IMR-90 (cell line): ENCODE measurements around the gene CHPF. TPM values are rescaled to one million over a fixed set of nuclear protein-coding genes. Genes with fewer than 3 reads are reported as not detected.

Experiments
- ATAC-seq: fragments of 200-7000 bp; cut with Tn5 transposase; 2 replicates; pipeline ENCODE4 v1.9.1; 2020; ENCODE audit warnings: low read depth, mild to moderate bottlenecking, moderate library complexity
- BruUV-seq: library from RNA; stranded (reverse); fragments of 400-500 nt; replicated peaks from 2 replicates; lab custom pipeline; 2021; lab: Mats Ljungman, UMichigan
- CTCF ChIA-PET: fragments of 300-600 bp; formaldehyde crosslinking; extraction: SDS; loops from one replicate; lab custom pipeline; 2021; ENCODE audit warnings: antibody characterized with exemption; lab: Yijun Ruan, JAX
- POLR2A ChIA-PET: fragments of 300-600 bp; sonication (Branson Sonifier 250); formaldehyde crosslinking; loops from one replicate; lab custom pipeline; 2022; ENCODE audit warnings: antibody characterized with exemption; ENCODE audit not compliant: unreplicated experiment; lab: Charles Lee
- DNase-seq: peaks from one replicate; pipeline ENCODE4 v3.0.0; 2013
- H2AFZ ChIP-seq: replicated peaks from 2 replicates; pipeline ENCODE3; 2013; ENCODE audit warnings: low read length, mild to moderate bottlenecking; ENCODE audit not compliant: poor library complexity
- H2AK5ac ChIP-seq: 2 replicates; pipeline ENCODE4 v1.6.1; 2013; ENCODE audit warnings: low read depth, low read length, inconsistent platforms
- H2AK9ac ChIP-seq: replicated peaks from 2 replicates; pipeline ENCODE3; 2013; ENCODE audit warnings: mild to moderate bottlenecking, low read depth, low read length, moderate library complexity; ENCODE audit not compliant: poor library complexity
- H2BK120ac ChIP-seq: 2 replicates; pipeline ENCODE4 v1.6.1; 2013; ENCODE audit warnings: low read depth, low read length, inconsistent platforms
- H2BK15ac ChIP-seq: 3 replicates; pipeline ENCODE4 v1.6.1; 2013; ENCODE audit warnings: low read depth, low read length, inconsistent platforms
- H2BK20ac ChIP-seq: 2 replicates; pipeline ENCODE4 v1.6.1; 2013; ENCODE audit warnings: low read depth, mild to moderate bottlenecking, inconsistent platforms, low read length, moderate library complexity
- H2BK5ac ChIP-seq: 2 replicates; pipeline ENCODE4 v1.6.1; 2013; ENCODE audit warnings: mild to moderate bottlenecking, low read depth, low read length, inconsistent platforms; ENCODE audit not compliant: poor library complexity, severe bottlenecking
- H3K14ac ChIP-seq: replicated peaks from 2 replicates; pipeline ENCODE4 v1.6.1; 2013; ENCODE audit warnings: low read depth, low read length, inconsistent platforms
- H3K18ac ChIP-seq: 2 replicates; pipeline ENCODE4 v1.6.1; 2013; ENCODE audit warnings: low read depth, low read length, control low read depth
- H3K23ac ChIP-seq: 2 replicates; pipeline ENCODE4 v1.6.1; 2013; ENCODE audit warnings: low read depth, low read length, inconsistent platforms
- H3K27ac ChIP-seq: 2 replicates; pipeline ENCODE4 v1.5.1; 2013; ENCODE audit warnings: mild to moderate bottlenecking, control low read depth, low read length; ENCODE audit not compliant: insufficient read depth
- H3K27me3 ChIP-seq: 2 replicates; pipeline ENCODE4 v1.6.1; 2013; ENCODE audit warnings: low read length; ENCODE audit not compliant: control insufficient read depth, insufficient read depth
- H3K36me3 ChIP-seq: 2 replicates; pipeline ENCODE4 v1.6.1; 2013; ENCODE audit warnings: low read length, mixed read lengths; ENCODE audit not compliant: control insufficient read depth, insufficient read depth
- H3K4ac ChIP-seq: 2 replicates; pipeline ENCODE4 v1.6.1; 2013; ENCODE audit warnings: low read depth, low read length, inconsistent platforms
- H3K4me1 ChIP-seq: 2 replicates; pipeline ENCODE4 v1.6.1; 2013; ENCODE audit warnings: low read length, mixed read lengths; ENCODE audit not compliant: control insufficient read depth, insufficient read depth
- H3K4me2 ChIP-seq: 2 replicates; pipeline ENCODE4 v1.6.1; 2013; ENCODE audit warnings: low read depth, mild to moderate bottlenecking, control low read depth, low read length, moderate library complexity
- H3K4me3 ChIP-seq: 2 replicates; pipeline ENCODE4 v1.5.1; 2013; ENCODE audit warnings: low read depth, mild to moderate bottlenecking, control low read depth, low read length, moderate library complexity; ENCODE audit not compliant: insufficient read depth
- H3K56ac ChIP-seq: 2 replicates; pipeline ENCODE4 v1.6.1; 2013; ENCODE audit warnings: low read length, inconsistent platforms; ENCODE audit not compliant: insufficient read depth; ENCODE audit errors: extremely low read depth
- H3K79me1 ChIP-seq, 2 experiments: 2 replicates each; pipeline ENCODE4 v1.6.1; 2013; ENCODE audit warnings: low read length in 2 of 2, inconsistent platforms in 1 of 2, low read depth in 1 of 2
- H3K9ac ChIP-seq: 2 replicates; pipeline ENCODE4 v1.6.1; 2013; ENCODE audit warnings: low read depth, low read length, control low read depth
- H3K9me1 ChIP-seq: 2 replicates; pipeline ENCODE4 v1.6.1; 2013; ENCODE audit warnings: low read length, inconsistent platforms; ENCODE audit not compliant: insufficient read depth
- H3K9me3 ChIP-seq: 2 replicates; pipeline ENCODE4 v1.6.1; 2013; ENCODE audit warnings: low read length; ENCODE audit not compliant: control insufficient read depth, insufficient read depth
- H4K20me1 ChIP-seq: 2 replicates; pipeline ENCODE4 v1.6.1; 2013; ENCODE audit warnings: low read length, inconsistent platforms; ENCODE audit not compliant: insufficient read depth
- H4K5ac ChIP-seq: 2 replicates; pipeline ENCODE4 v1.6.1; 2013; ENCODE audit warnings: mild to moderate bottlenecking, low read depth, low read length, control low read depth
- H4K8ac ChIP-seq, 2 experiments: 2 replicates each; pipeline ENCODE4 v1.6.1; 2013; ENCODE audit warnings: low read depth in 2 of 2, low read length in 2 of 2, control low read depth in 1 of 2, inconsistent platforms in 1 of 2
- H4K91ac ChIP-seq: 2 replicates; pipeline ENCODE4 v1.6.1; 2013; ENCODE audit warnings: low read depth, low read length, inconsistent platforms; ENCODE audit not compliant: insufficient read depth
- BHLHE40 ChIP-seq: fragments of 150-350 bp; IDR thresholded peaks from 2 replicates; pipeline ENCODE4 v1.6.1; 2016; ENCODE audit warnings: mild to moderate bottlenecking, low read depth, low read length
- ELK1 ChIP-seq: fragments of 150-350 bp; IDR thresholded peaks from 2 replicates; pipeline ENCODE4 v1.6.1; 2016; ENCODE audit warnings: low read depth, mild to moderate bottlenecking, low read length, moderate library complexity, borderline replicate concordance
- SMC3 ChIP-seq: fragments of 150-350 bp; IDR thresholded peaks from 2 replicates; pipeline ENCODE4 v1.6.1; 2016; ENCODE audit warnings: low read depth, mild to moderate bottlenecking, antibody characterized with exemption, low read length, moderate library complexity
- WGBS, 2 experiments: methylation state at CpG; one replicate each; pipeline versions ENCODE4 v1.1.5 to v1.1.7; 2013; ENCODE audit warnings: missing lambda C conversion rate in 2 of 2; ENCODE audit not compliant: insufficient read length in 1 of 2; ENCODE audit errors: extremely low coverage in 2 of 2; 5-methylcytosine and 5-hydroxymethylcytosine counted together
- dilution Hi-C: fragments of 300-500 bp; cut with HindIII; formaldehyde crosslinking; loops from one replicate; pipeline ENCODE4 v1.14.3; 2018; ENCODE audit warnings: low sequenced_read_pairs; ENCODE audit not compliant: unreplicated experiment
- in situ Hi-C: fragments of 300-500 bp; cut with MboI; formaldehyde crosslinking; loops from 3 replicates; pipeline ENCODE4 v1.14.3; 2019; ENCODE audit warnings: low sequenced_read_pairs, inconsistent platforms, mixed read lengths
- intact Hi-C: fragments of 100-400 bp; cut with micrococcal nuclease; formaldehyde crosslinking; loops from 2 replicates; pipeline ENCODE4 v1.10.0; 2022
- microRNA-seq, 2 experiments: library from miRNA; stranded (forward) in 1 of 2; unstranded in 1 of 2; fragments of 10-50 nt in 1 of 2; fragments of <30 nt in 1 of 2; gene quantifications in 1 of 2; microRNA quantifications in 1 of 2; one replicate each; pipeline versions ENCODE3 to v1.1.0; 2013 to 2020; ENCODE audit not compliant: insufficient read depth in 1 of 2, insufficient read length in 1 of 2, unreplicated experiment in 1 of 2
- polyA plus RNA-seq, 3 experiments: library from polyadenylated mRNA; depleted of rRNA; stranded (reverse); fragments of >200 nt; gene quantifications; 2 replicates each; pipeline ENCODE4 v1.2.3, GENCODE V29; 2012; ENCODE audit warnings: low replicate concordance in 1 of 3
- small RNA-seq, 5 experiments: library from RNA; depleted of rRNA; stranded (forward); fragments of <200 nt; gene quantifications; one replicate each; pipeline ENCODE3, GENCODE V24; 2012
- total RNA-seq: library from RNA; depleted of rRNA; stranded (reverse); fragments of >200 nt; gene quantifications from 2 replicates; pipeline ENCODE4 v1.2.3, GENCODE V29; 2012; rRNA removed

Gene CHPF
- total and polyA plus RNA-seq, 2 of the 4 experiments (the other 2 are of a cell fraction): 24.0 to 115 TPM

DNA sequence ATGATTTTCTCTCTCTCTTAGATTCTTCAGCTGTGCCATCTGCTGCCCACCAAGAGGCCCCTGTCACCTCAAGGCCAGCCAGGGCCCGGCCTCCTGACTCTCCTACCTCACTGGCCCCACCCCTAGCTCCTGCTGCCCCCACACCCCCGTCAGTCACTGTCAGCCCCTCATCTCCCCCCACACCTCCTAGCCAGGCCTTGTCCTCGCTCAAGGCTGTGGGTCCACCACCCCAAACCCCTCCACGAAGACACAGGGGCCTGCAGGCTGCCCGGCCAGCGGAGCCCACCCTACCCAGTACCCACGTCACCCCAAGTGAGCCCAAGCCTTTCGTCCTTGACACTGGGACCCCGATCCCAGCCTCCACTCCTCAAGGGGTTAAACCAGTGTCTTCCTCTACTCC, 54.3 kb downstream of the CHPF start:
- no peaks in the 10 kb centered on the region for H3K27me3 ChIP-seq
- H3K79me1 ChIP-seq: no peaks in the 10 kb centered on the region
- no peak overlapping the region for H2BK5ac ChIP-seq
- CTCF ChIA-PET: no interaction called here
- BruUV-seq: no TSS peak
- H2BK120ac ChIP-seq: no peak overlapping the region
- H3K23ac ChIP-seq: no peak overlapping the region
- TF ChIP-seq ELK1 (no peak), BHLHE40 (no peak), SMC3 (no peak)
- H2AK9ac ChIP-seq: no peak overlapping the region
- no peaks in the 10 kb centered on the region for H4K20me1 ChIP-seq
- H3K14ac ChIP-seq: no peak overlapping the region
- peaks cover 32% of the 10 kb centered on the region; the same call in 1 of the 2 replicates for H3K36me3 ChIP-seq
- no peak overlapping the region for H3K4ac ChIP-seq
- no peaks in the 10 kb centered on the region for H3K4me1 ChIP-seq
- H3K9me1 ChIP-seq: no peaks in the 10 kb centered on the region
- POLR2A ChIA-PET: no interaction called here
- in situ Hi-C loops: no loop called here
- dilution Hi-C loops: no loop called here
- no peak overlapping the region for H4K91ac ChIP-seq
- ATAC-seq (no peak), DNase-seq (no peak)
- intact Hi-C loops: no loop called here
- no peak overlapping the region for H2BK15ac ChIP-seq
- WGBS, 2 experiments: no CpG with 5 or more reads among the region's 9 CpGs
- no peak overlapping the region for H3K18ac ChIP-seq
- H4K8ac ChIP-seq: no peak overlapping the region
- no peak overlapping the region for H2BK20ac ChIP-seq
- no peak overlapping the region for H3K56ac ChIP-seq
- H3K9ac ChIP-seq: no peak overlapping the region
- H3K4me2 ChIP-seq: no peak overlapping the region
- no peak overlapping the region for H2AK5ac ChIP-seq
- no peak overlapping the region for H2AFZ ChIP-seq
- H3K4me3 ChIP-seq: no peak overlapping the region
- H4K5ac ChIP-seq: no peak overlapping the region
- no peaks in the 10 kb centered on the region for H3K9me3 ChIP-seq
- no peak overlapping the region for H3K27ac ChIP-seq

Small RNA genes lying within 50 kb of the gene (microRNA-seq; reads per million reads assigned to microRNA genes)
- gene MIR3132 (ENCODE audit: insufficient read depth in 1 of 2, insufficient read length in 1 of 2, unreplicated experiment in 1 of 2): 0.73 to 1.0 reads per million in 2 experiments
- gene RN7SKP213 (ENCODE audit: insufficient read depth, insufficient read length): not detected

Small RNA genes lying within 50 kb of the gene (small RNA-seq; reads per million reads assigned to genes)
- gene MIR3132: 0 reads per million in 5 experiments
- gene RN7SKP213: 0 reads per million in 5 experiments

Other genes with a start within 250 kb of the CHPF start
- 4.4 and 5.2 TPM in 2 replicates for gene PTPRN, start 234.4 kb downstream of the CHPF start, total RNA-seq
- gene PTPRN, start 234.4 kb downstream of the CHPF start, polyA plus RNA-seq (2012; rRNA removed): 21.4 and 22.0 TPM in 2 replicates
- gene RESP18, start 211.1 kb downstream of the CHPF start, total RNA-seq: not detected in 2 replicates
- not detected in 2 replicates for gene RESP18, start 211.1 kb downstream of the CHPF start, polyA plus RNA-seq (2012; rRNA removed)
- gene DNPEP, start 155.9 kb downstream of the CHPF start, total RNA-seq: 74.7 and 89.4 TPM in 2 replicates
- 74.2 and 75.1 TPM in 2 replicates for gene DNPEP, start 155.9 kb downstream of the CHPF start, polyA plus RNA-seq (2012; rRNA removed)
- gene DES, start 125.4 kb downstream of the CHPF start, total RNA-seq: 3.3 and 4.3 TPM in 2 replicates
- gene DES, start 125.4 kb downstream of the CHPF start, polyA plus RNA-seq (2012; rRNA removed): 4.0 and 4.9 TPM in 2 replicates
- 6.8 and 7.8 TPM in 2 replicates for gene SPEG, start 109.0 kb downstream of the CHPF start, total RNA-seq
- gene SPEG, start 109.0 kb downstream of the CHPF start, polyA plus RNA-seq (2012; rRNA removed): 81.6 and 109 TPM in 2 replicates
- 93.0 and 103 TPM in 2 replicates for gene GMPPA, start 44.9 kb downstream of the CHPF start, total RNA-seq
- 124 and 134 TPM in 2 replicates for gene GMPPA, start 44.9 kb downstream of the CHPF start, polyA plus RNA-seq (2012; rRNA removed)
- gene ASIC4, start 29.3 kb downstream of the CHPF start, total RNA-seq: not detected in 2 replicates
- 0.10 TPM in 1 of 2 replicates, not detected in the other for gene ASIC4, start 29.3 kb downstream of the CHPF start, polyA plus RNA-seq (2012; rRNA removed)
- under 0.01 and 0.18 TPM in 2 replicates for gene TMEM198, start 219 bp upstream of the CHPF start, total RNA-seq
- 2.2 and 3.0 TPM in 2 replicates for gene TMEM198, start 219 bp upstream of the CHPF start, polyA plus RNA-seq (2012; rRNA removed)
- gene OBSL1, start 27.7 kb upstream of the CHPF start, total RNA-seq: 21.4 and 21.5 TPM in 2 replicates
- gene OBSL1, start 27.7 kb upstream of the CHPF start, polyA plus RNA-seq (2012; rRNA removed): 51.2 and 51.8 TPM in 2 replicates
- not detected in 2 replicates for gene INHA, start 28.5 kb upstream of the CHPF start, total RNA-seq
- 0.80 and 0.96 TPM in 2 replicates for gene INHA, start 28.5 kb upstream of the CHPF start, polyA plus RNA-seq (2012; rRNA removed)
- gene STK11IP, start 54.0 kb upstream of the CHPF start, total RNA-seq: 6.7 and 19.7 TPM in 2 replicates
- 14.5 and 22.4 TPM in 2 replicates for gene STK11IP, start 54.0 kb upstream of the CHPF start, polyA plus RNA-seq (2012; rRNA removed)
- 0.90 and 1.1 TPM in 2 replicates for gene SLC4A3, start 83.8 kb upstream of the CHPF start, total RNA-seq
- gene SLC4A3, start 83.8 kb upstream of the CHPF start, polyA plus RNA-seq (2012; rRNA removed): 6.1 and 6.9 TPM in 2 replicates